ENCODE results near the gene GALNT17.

- TF ChIP-seq CTCF (IDR thresholded peaks at IDR 0.05; ENCODE audit: low read length) (no peak), EZH2 (optimal IDR thresholded peaks at IDR 0.05; ENCODE audit: low read depth, low read length) (no peak)
Measured at GRCh38 chr7:71171476-71171875, 39.5 kb downstream of the GALNT17 start.
